Neural progenitor cell (in vitro differentiated cells): Measurements from ENCODE around the gene VWA3B. TPM values are rescaled to one million over a fixed set of nuclear protein-coding genes. Genes with fewer than 3 reads are reported as not detected.
"Not testable (repeated sequence)": the region's sequence is repeated elsewhere in the genome, so short reads cannot be mapped to it uniquely, and the experiment has no call there.

Source experiments
- DNase-seq: peaks from one replicate; pipeline ENCODE4 v3.0.0-alpha.2; 2016; ENCODE audit warnings: low spot score
- H2AFZ ChIP-seq: fragments of 200-600 bp; sonication (generic); replicated peaks from 2 replicates; pipeline ENCODE4 v1.6.1; 2016; ENCODE audit warnings: antibody characterized with exemption
- H3F3A ChIP-seq: fragments of 200-600 bp; sonication (generic); 2 replicates; pipeline ENCODE4 v1.6.1; 2016; ENCODE audit warnings: antibody characterized with exemption, low read depth
- H3K27ac ChIP-seq: fragments of 200-600 bp; sonication (generic); 2 replicates; pipeline ENCODE4 v1.5.1; 2016; ENCODE audit warnings: mild to moderate bottlenecking
- H3K27me3 ChIP-seq: fragments of 200-600 bp; sonication (generic); 2 replicates; pipeline ENCODE4 v1.6.1; 2016; ENCODE audit warnings: mild to moderate bottlenecking, moderate library complexity
- H3K36me3 ChIP-seq: fragments of 200-600 bp; sonication (generic); 2 replicates; pipeline ENCODE4 v1.5.1; 2016
- H3K4me1 ChIP-seq: fragments of 200-600 bp; sonication (generic); 2 replicates; pipeline ENCODE4 v1.6.1; 2016; ENCODE audit warnings: mixed run types
- H3K4me2 ChIP-seq: fragments of 200-600 bp; sonication (generic); 2 replicates; pipeline ENCODE4 v1.6.1; 2016
- H3K4me3 ChIP-seq: fragments of 200-600 bp; sonication (generic); 2 replicates; pipeline ENCODE4 v1.5.1; 2016
- H3K79me2 ChIP-seq: fragments of 200-600 bp; sonication (generic); 2 replicates; pipeline ENCODE4 v1.6.1; 2016; ENCODE audit warnings: low read depth
- H3K9ac ChIP-seq: fragments of 200-600 bp; sonication (generic); 2 replicates; pipeline ENCODE4 v1.6.1; 2016
- H3K9me3 ChIP-seq: fragments of 200-600 bp; sonication (generic); 2 replicates; pipeline ENCODE4 v1.5.1; 2016; ENCODE audit warnings: low read depth
- H4K20me1 ChIP-seq: fragments of 200-600 bp; sonication (generic); 2 replicates; pipeline ENCODE4 v1.6.1; 2016; ENCODE audit warnings: low read depth
- H3K27ac Mint-ChIP-seq: 3 replicates; pipeline ENCODE4 v1.8.0; 2021; ENCODE audit warnings: mixed read lengths
- H3K27me3 Mint-ChIP-seq: 2 replicates; pipeline ENCODE4 v1.8.0; 2022; ENCODE audit warnings: low read depth, mild to moderate bottlenecking, inconsistent platforms, moderate library complexity, mixed read lengths; ENCODE audit not compliant: insufficient read depth
- H3K36me3 Mint-ChIP-seq: 3 replicates; pipeline ENCODE4 v1.8.0; 2021; ENCODE audit warnings: mixed read lengths
- H3K4me1 Mint-ChIP-seq: 3 replicates; pipeline ENCODE4 v1.8.0; 2021; ENCODE audit warnings: mixed read lengths
- H3K4me3 Mint-ChIP-seq: 3 replicates; pipeline ENCODE4 v1.8.0; 2021; ENCODE audit warnings: mild to moderate bottlenecking, moderate library complexity, mixed read lengths
- H3K9me3 Mint-ChIP-seq: 3 replicates; pipeline ENCODE4 v1.8.0; 2020; ENCODE audit warnings: mixed read lengths
- EZH2 ChIP-seq: fragments of 200-600 bp; sonication (generic); IDR thresholded peaks from 2 replicates; pipeline ENCODE4 v1.6.1; 2017; ENCODE audit warnings: antibody characterized with exemption, mild to moderate bottlenecking, moderate library complexity
- EZH2phosphoT487 ChIP-seq: fragments of 200-600 bp; sonication (generic); IDR thresholded peaks from 2 replicates; pipeline ENCODE4 v1.6.1; 2017; ENCODE audit warnings: antibody characterized with exemption
- total RNA-seq: library from RNA; depleted of rRNA; stranded (reverse); fragments of >200 nt; gene quantifications from 2 replicates; pipeline ENCODE4 v1.2.3, GENCODE V29; 2015; ENCODE audit warnings: low replicate concordance
- TF ChIP-seq, protein P1 (sequence below): fragments of 200-600 bp; sonication (generic); IDR thresholded peaks from 2 replicates; pipeline ENCODE4 v1.5.1; 2017; ENCODE audit warnings: antibody characterized with exemption, mild to moderate bottlenecking

The VWA3B gene
- total RNA-seq, 1 donor from 2014 or later, result not detected

DNA sequence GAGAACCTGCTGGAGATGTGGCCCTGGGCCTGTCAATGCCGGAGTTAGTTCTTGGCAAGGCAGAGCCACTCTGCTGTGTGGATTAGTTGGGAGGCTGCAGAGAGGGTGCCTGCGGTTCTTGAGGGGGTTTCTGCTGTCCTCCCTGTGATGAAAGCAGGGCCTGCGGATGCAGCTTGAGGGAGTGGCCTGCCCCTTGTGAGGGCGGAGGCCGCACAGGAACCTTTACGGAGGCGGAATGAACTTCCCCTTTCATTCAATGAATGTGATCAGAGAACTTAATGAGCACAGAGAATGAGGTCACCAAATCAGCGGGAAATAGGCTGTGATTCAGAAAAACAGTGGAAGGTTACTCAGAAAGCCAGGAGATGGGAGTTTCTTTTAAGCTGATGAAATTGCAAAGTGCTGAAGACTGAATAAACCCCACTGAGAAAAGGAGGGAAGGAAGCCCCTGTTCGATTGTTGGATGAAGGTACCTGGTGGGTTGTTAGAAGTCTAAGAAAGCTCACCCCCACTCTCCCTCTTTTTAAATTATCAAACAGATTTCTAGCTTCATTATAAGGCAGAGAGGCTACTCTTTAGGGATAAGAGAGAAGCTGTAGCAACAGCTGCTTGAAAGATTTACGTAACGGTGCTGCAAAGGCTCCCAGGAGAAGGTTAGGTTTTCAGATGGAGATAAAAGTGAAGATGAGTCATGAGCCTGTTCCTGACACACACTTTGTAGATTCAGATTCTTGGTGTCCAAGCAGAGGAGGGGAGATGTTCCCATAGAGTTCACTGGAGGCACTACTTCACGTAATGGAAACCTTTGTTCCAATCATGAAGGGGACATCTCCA is 47.4 kb downstream of the VWA3B start:
- peaks cover 8% of the 10 kb centered on the region for H3K9me3 Mint-ChIP-seq
- Histone ChIP-seq H3K27me3 (no peaks in the 10 kb centered on the region), H3K27ac (peak overlapping the region; percentile 7), H3K79me2 (no peaks in the 10 kb centered on the region), H3F3A (peaks cover 11% of the 10 kb centered on the region), H4K20me1 (no peaks in the 10 kb centered on the region), H3K36me3 (no peaks in the 10 kb centered on the region), H3K9ac (no peak overlapping the region), H3K4me3 (no peak overlapping the region), H3K4me2 (peak overlapping the region; percentile 34), H3K4me1 (peaks cover 14% of the 10 kb centered on the region), H2AFZ (peak overlapping the region; percentile 64), H3K9me3 (no peaks in the 10 kb centered on the region)
- DNase-seq, result peak; percentile 54
- H3K36me3 Mint-ChIP-seq, result peaks cover 3% of the 10 kb centered on the region
- peak overlapping the region; percentile 23 for H3K4me3 Mint-ChIP-seq
- peak overlapping the region; percentile 32 for H3K27ac Mint-ChIP-seq
- H3K4me1 Mint-ChIP-seq, result peaks cover 36% of the 10 kb centered on the region
- TF ChIP-seq EZH2 (no peak), EZH2phosphoT487 (no peak)
- TF ChIP-seq, protein P1, sequence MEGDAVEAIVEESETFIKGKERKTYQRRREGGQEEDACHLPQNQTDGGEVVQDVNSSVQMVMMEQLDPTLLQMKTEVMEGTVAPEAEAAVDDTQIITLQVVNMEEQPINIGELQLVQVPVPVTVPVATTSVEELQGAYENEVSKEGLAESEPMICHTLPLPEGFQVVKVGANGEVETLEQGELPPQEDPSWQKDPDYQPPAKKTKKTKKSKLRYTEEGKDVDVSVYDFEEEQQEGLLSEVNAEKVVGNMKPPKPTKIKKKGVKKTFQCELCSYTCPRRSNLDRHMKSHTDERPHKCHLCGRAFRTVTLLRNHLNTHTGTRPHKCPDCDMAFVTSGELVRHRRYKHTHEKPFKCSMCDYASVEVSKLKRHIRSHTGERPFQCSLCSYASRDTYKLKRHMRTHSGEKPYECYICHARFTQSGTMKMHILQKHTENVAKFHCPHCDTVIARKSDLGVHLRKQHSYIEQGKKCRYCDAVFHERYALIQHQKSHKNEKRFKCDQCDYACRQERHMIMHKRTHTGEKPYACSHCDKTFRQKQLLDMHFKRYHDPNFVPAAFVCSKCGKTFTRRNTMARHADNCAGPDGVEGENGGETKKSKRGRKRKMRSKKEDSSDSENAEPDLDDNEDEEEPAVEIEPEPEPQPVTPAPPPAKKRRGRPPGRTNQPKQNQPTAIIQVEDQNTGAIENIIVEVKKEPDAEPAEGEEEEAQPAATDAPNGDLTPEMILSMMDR, result no peak
- peaks cover 8% of the 10 kb centered on the region for H3K27me3 Mint-ChIP-seq

DNA sequence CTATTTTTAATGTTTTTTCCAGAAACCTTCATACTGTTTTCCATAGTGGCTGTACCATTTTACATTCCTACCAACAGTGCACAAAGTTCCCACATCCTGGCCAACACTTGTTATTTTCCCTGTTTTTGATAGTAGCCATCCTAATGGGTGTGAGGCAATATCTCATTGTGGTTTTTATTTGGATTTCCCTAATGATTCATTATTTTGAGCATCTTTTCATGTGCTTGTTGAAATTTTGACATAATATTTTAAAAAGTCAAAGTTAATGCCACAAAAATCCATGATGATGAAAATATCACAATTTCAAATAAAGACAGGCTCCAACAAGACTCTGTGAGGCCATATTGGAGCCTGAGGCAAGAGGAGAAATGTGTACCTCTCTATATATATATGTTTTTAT is 50.2 kb downstream of the VWA3B start:
- peaks cover 34% of the 10 kb centered on the region for H3K4me1 Mint-ChIP-seq
- no peak overlapping the region for H3K4me3 Mint-ChIP-seq
- no peak overlapping the region for H3K9ac ChIP-seq
- H3K36me3 ChIP-seq, result no peaks in the 10 kb centered on the region
- no peak overlapping the region for H3K4me3 ChIP-seq
- H3K9me3 Mint-ChIP-seq, result peaks cover 17% of the 10 kb centered on the region
- no peak for DNase-seq
- no peak overlapping the region for H3K4me2 ChIP-seq
- no peaks in the 10 kb centered on the region for H3K27me3 ChIP-seq
- no peaks in the 10 kb centered on the region for H3K9me3 ChIP-seq
- TF ChIP-seq, protein P1, result no peak
- TF ChIP-seq EZH2phosphoT487 (no peak), EZH2 (no peak)
- H3K27ac ChIP-seq, result no peak overlapping the region
- H3K36me3 Mint-ChIP-seq, result peaks cover 3% of the 10 kb centered on the region
- H3F3A ChIP-seq, result peaks cover 12% of the 10 kb centered on the region
- no peaks in the 10 kb centered on the region for H3K79me2 ChIP-seq
- no peak overlapping the region for H3K27ac Mint-ChIP-seq
- peaks cover 11% of the 10 kb centered on the region for H3K4me1 ChIP-seq
- no peak overlapping the region for H2AFZ ChIP-seq
- H3K27me3 Mint-ChIP-seq, result peaks cover 9% of the 10 kb centered on the region
- H4K20me1 ChIP-seq, result no peaks in the 10 kb centered on the region

DNA sequence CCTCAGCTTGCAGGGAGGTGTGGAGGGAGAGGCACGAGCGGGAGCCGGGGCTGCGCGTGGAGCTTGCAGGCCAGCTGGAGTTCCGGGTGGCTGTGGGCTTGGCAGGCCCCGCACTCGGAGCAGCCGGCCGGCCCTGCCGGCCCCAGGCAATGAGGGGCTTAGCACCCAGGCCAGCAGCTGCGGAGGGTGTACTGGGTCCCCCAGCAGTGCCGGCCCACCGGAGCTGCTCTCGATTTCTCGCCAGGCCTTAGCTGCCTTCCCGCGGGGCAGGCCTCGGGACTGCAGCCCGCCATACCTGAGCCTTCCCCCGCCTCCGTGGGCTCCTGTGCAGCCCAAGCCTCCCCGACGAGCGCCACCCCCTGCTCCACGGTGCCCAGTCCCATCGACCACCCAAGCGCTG is 52.0 kb downstream of the VWA3B start:
- peaks cover 12% of the 10 kb centered on the region for H3F3A ChIP-seq
- not testable (repeated sequence) for H3K36me3 ChIP-seq, H3K79me2 ChIP-seq, H3K4me2 ChIP-seq, H2AFZ ChIP-seq, H3K4me3 ChIP-seq, H3K9ac ChIP-seq, H3K27ac Mint-ChIP-seq, H3K27me3 ChIP-seq, DNase-seq, H3K9me3 ChIP-seq, H3K4me3 Mint-ChIP-seq, H3K27me3 Mint-ChIP-seq, H3K36me3 Mint-ChIP-seq, H3K27ac ChIP-seq, H4K20me1 ChIP-seq
- H3K4me1 Mint-ChIP-seq, result peaks cover 30% of the 10 kb centered on the region
- H3K4me1 ChIP-seq, result peaks cover 12% of the 10 kb centered on the region
- H3K9me3 Mint-ChIP-seq, result peaks cover 17% of the 10 kb centered on the region

DNA sequence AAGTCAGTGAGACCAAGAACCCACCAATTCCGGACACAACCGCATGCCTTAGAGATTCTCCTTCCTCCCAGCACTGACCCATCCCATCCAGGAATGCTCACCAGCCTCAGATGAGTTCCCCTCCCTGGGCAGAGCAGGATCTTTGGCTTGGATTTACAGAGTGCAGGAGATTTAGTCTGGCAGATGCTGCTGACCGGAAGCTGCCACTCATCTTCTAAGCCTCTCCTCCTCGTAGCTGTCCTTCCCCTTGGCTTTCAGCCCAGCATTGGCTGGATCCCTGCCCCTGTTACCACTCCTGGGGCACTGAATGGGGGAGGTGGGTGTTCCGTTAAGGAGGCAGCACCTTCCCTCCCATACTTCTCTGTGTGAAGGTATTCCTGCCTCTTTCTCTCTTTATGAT is 53.2 kb downstream of the VWA3B start:
- H3K27ac Mint-ChIP-seq, result no peak overlapping the region
- TF ChIP-seq, protein P1, result no peak
- TF ChIP-seq EZH2phosphoT487 (no peak), EZH2 (no peak)
- no peak overlapping the region for H3K4me3 ChIP-seq

More for the DNA sequence above, 53.2 kb downstream of the VWA3B start:
- Histone ChIP-seq H3K36me3 (no peaks in the 10 kb centered on the region), H3K27ac (no peak overlapping the region), H2AFZ (no peak overlapping the region), H3K4me1 (peaks cover 4% of the 10 kb centered on the region), H3K27me3 (no peaks in the 10 kb centered on the region), H3F3A (peaks cover 3% of the 10 kb centered on the region), H3K9ac (no peak overlapping the region), H3K79me2 (no peaks in the 10 kb centered on the region), H3K4me2 (no peak overlapping the region), H3K9me3 (no peaks in the 10 kb centered on the region), H4K20me1 (no peaks in the 10 kb centered on the region)
- peaks cover 3% of the 10 kb centered on the region for H3K36me3 Mint-ChIP-seq
- peaks cover 20% of the 10 kb centered on the region for H3K4me1 Mint-ChIP-seq
- no peak overlapping the region for H3K4me3 Mint-ChIP-seq
- peaks cover 21% of the 10 kb centered on the region for H3K9me3 Mint-ChIP-seq
- DNase-seq, result no peak
- H3K27me3 Mint-ChIP-seq, result peaks cover 9% of the 10 kb centered on the region
